ENCODE data around the gene B3GNT8. TPM values are rescaled to one million over a fixed set of nuclear protein-coding genes. Genes with fewer than 3 reads are reported as not detected.

B3GNT8 gene
- total and polyA plus RNA-seq, 9 of the 15 experiments (the other 6 are each of a cell fraction or from before 2014, with no cell fraction given) = 0.11 to 2.9 (median 0.65) TPM; not detected in 2

GRCh38 chr19:41399091-41399490 is 28.1 kb downstream of the B3GNT8 start (continued):
- TF ChIP-seq TSHZ1 (CRISPR knock-in tag; IDR thresholded peaks at IDR 0.05) (no peak), HMG20A (CRISPR knock-in tag; conservative IDR thresholded peaks at IDR 0.05) (no peak)

DNA sequence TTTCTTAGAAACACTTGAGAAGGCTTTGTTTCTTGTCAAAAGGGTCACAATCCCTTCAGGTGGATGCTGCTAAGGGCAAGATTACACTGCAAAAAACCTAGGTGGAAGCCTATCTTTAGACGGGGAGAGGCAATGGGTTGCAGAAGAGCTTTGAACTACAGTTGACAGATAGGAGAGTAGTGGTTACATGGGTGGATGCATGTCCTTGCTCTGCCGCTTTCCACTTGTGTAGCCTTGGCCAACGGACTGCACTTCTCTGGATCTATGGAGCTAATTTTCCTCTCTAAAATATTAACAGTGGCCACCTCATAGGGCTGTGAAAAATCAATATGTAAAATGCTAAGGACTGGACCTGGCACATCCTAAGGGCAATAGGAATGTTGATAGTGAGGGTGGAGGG is 28.6 kb downstream of the B3GNT8 start:
- Histone ChIP-seq H3K9ac (ENCODE audit: insufficient read depth in 1 of 2, low read depth in 2 of 2, low read length in 2 of 2) (peak overlapping the region; percentile 3 to 92; a peak in 3 of 4 replicates), H3K4me2 (ENCODE audit: insufficient read depth, low read length) (peak overlapping the region; percentile 90), H3K27ac (ENCODE audit: extremely low read depth, low read depth, low read length) (peak overlapping the region; percentile 95; the same call in 1 of the 3 replicates), H3K27me3 (ENCODE audit: control insufficient read depth in 2 of 2, insufficient read depth in 2 of 2, low read length in 2 of 2) (no peaks in the 10 kb centered on the region), H3K4me3 (peak overlapping the region; percentile 73), H3K36me3 (ENCODE audit: control insufficient read depth, insufficient read depth, low read length) (peaks cover 9% of the 10 kb centered on the region; the same call in 1 of the 3 replicates), H3K9me1 (ENCODE audit: control insufficient read depth, insufficient read depth, low read length) (no peaks in the 10 kb centered on the region), H4K20me1 (replicated peaks; ENCODE audit: control insufficient read depth, insufficient read depth, low read length) (no peaks in the 10 kb centered on the region), H3K79me2 (ENCODE audit: control insufficient read depth, insufficient read depth, low read length) (peaks cover 45% of the 10 kb centered on the region), H3K4me1 (replicated peaks in 1 of 2; ENCODE audit: control insufficient read depth in 2 of 2, insufficient read depth in 2 of 2, low read length in 2 of 2) (peaks cover 15 to 18% of the 10 kb centered on the region in 2 experiments; a peak in 4 of 5 replicates), H3K9me3 (replicated peaks; ENCODE audit: control insufficient read depth, insufficient read depth, low read depth, low read length) (no peaks in the 10 kb centered on the region), H2AFZ (ENCODE audit: low read depth, low read length) (no peak overlapping the region)
- ChIA-PET POLR2A (interaction anchor here (0.7 to 1.6 kb wide), 6 partner anchors 9 to 41 kb away, joined by 3 to 12 read pairs (median 5); partner anchors contain the start of genes B9D2 and DMAC2), CTCF (ENCODE audit: low intra/inter-chr PET ratio) (no interaction called here)
- WGBS (ENCODE audit: insufficient coverage, low coverage, missing lambda C conversion rate) = 3% methylated on average over 3 of the region's 3 CpGs
- no peak for TF ChIP-seq SLC30A9 (CRISPR knock-in tag; IDR thresholded peaks at IDR 0.05)
- TF ChIP-seq RFX1 (IDR thresholded peaks at IDR 0.05) = peak; percentile 71
- in situ Hi-C loops (cut with MboI) (no loop called here), intact Hi-C loops (cut with micrococcal nuclease) (loop anchor here (5.0 kb wide), 1 partner anchor 34 kb away; no protein-coding TSS in a partner anchor)
- no TSS peak for BruUV-seq (replicated peaks)
- ATAC-seq (peak; percentile 22; the same call in 2 of the 3 replicates), DNase-seq (ENCODE audit: extremely low read depth in 1 of 4, low spot score in 3 of 4) (peak in 1 of 4 experiments; percentile 38), FAIRE-seq (peak; percentile 32)

Measured in K562 (cell line).